Measurements from ENCODE around the gene NOBOX. TPM values are rescaled to one million over a fixed set of nuclear protein-coding genes. Genes with fewer than 3 reads are reported as not detected.
"Not testable (repeated sequence)": the region's sequence is repeated elsewhere in the genome, so short reads cannot be mapped to it uniquely, and the experiment has no call there.

Gene NOBOX
- not detected for polyA plus RNA-seq (2013, experiment 1 of 2; ENCODE audit: insufficient read length)
- not detected for polyA plus RNA-seq (2013, experiment 2 of 2; ENCODE audit: insufficient read length)

DNA sequence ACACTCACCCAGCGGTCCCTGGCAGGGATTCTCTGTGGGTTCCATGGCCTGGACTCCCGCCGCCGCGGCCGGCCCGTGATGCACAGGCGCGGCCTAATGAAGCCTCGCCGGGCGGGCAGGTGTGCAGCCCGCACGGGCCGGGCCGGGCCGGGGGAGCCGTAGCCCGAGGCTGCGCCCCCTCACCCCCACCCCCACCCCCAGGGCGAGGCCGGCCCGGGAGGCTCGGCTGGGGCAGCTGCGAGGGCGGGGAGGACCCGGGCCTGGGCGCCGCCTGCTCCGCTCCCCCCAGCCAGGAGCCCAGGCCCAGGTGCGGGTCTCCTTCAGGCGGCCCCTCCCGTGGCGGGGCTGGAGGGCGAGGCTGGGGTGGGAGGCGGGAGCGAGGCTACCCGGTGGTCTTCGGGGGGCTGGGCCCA lies at the start of gene NOBOX:
Gene NOBOX (minus strand): TSS at position 45 of the 413 bp plus-strand sequence.
- DNase-seq: no peak

GRCh38 chr7:144452064-144452463 lies 48.6 kb upstream of the NOBOX start:
- DNase-seq: no peak

DNA sequence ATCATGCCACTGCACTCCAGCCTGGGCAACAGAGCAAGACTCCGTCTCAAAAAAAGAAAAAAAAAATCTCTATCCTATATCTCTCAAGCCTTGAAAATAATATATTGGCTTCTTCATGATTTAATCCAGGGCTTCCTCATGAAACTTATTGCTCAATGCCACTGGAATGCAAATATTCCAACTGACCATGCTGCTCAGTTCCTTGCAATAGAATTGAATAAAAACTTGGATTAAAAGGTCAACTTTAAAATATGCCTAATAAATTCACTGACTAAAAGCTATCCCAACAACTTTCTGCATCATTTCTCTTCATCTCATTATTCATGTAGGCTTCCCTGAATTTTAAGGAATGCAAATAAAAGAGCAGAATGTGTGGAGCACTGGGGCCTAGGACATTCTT lies 42.1 kb upstream of the NOBOX start:
- DNase-seq: no peak

- no peak for DNase-seq
Measured at GRCh38 chr7:144439717-144440205, 36.3 kb upstream of the NOBOX start.

GRCh38 chr7:144438759-144439158 lies 35.3 kb upstream of the NOBOX start:
- no peak for DNase-seq

DNA sequence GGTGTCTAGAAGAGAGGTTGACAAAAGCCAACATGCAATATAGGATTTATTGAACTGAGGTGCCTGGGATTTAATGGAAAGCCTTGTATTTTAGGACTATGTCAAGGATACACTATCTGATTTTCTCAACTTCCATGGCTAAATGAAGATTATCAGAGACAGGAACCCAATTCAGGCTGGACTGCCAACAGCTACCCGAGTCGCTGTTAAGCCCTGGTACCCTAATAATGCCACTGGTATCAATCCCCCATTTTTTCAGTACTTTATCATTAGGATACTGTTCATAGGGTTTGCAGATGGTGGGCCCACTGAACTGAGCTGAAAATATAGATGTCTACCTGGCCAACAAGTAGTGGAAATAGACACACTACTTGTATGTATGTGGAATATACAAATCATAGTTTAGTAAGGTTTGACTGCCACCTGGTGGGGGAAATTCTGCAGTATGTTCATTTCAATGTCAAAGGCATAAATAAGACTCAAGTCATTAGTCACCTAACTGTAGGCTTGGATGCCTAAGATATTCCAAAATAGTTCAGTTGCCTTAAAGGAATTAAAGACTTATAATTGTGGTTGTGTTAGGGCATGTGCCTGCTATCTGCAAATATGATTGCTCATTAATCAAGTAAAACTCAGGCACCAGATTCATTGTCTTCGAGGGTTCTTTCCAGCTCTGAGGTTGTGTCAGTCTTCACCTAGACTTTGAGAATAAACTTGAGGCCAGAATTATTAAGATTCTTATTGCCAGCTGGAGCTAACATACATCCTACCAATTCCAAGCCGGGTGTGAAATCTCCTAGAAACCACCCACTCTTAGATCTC lies 34.1 kb upstream of the NOBOX start:
- peak; percentile 56 for DNase-seq

DNA sequence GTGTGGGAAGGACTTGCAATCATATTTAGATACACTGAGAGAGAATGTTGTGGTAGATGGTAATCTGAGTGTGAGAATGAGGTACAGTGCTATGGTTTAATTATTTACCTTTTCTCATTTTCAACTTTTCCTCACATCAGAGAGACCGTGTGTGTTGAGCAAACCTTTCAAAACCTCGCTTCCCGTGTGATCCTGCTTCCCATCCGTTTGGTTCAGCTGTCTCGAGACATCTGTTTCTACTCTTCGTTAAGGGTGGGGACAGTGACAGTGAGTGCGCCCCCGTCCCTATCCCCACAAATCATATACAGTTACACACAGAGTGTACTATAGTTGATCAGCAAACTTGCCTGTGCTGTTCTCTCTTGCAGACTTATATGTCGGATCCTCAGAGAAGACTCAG lies 33.0 kb upstream of the NOBOX start:
- DNase-seq: no peak

DNA sequence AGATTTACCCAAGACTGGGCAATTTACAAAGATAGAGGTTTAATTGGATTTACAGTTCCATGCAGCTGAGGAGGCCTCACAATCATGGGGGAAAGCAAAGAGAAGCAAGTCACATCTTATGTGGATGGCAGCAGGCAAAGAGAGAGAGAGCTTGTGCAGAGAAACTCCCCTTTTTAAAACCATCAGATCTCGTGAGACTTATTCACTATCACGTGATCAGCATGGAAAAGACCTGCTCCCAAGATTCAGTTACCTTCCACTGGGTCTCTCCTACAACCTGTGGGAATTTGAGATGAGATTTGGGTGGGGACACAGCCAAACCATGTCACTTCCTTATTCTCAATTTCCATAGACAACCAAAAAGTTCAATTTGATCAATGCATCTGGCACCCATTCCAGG lies 24.9 kb upstream of the NOBOX start:
- no peak for DNase-seq

- DNase-seq: not testable (repeated sequence)
Measured at GRCh38 chr7:144427539-144427938, 24.0 kb upstream of the NOBOX start.

DNA sequence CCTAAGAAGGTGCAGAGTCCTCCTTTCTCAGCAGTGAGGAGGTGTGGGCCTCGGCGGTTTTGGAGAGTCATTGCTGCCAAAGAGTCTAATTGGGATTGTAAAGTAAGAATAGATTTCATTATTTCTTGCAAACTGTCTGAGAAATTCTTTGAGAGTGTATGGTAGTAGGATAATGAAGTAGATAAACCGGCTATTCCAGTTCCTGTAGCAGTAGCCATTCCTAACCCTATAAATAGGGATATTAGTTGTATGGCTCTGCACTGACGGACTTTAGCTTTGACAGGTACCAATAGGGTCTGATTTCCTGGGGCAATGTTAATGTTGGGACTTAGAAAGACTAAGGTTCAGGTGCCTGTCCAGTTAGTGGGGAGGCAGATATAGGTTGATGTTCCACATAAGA lies 15.4 kb upstream of the NOBOX start:
- DNase-seq: not testable (repeated sequence)

DNA sequence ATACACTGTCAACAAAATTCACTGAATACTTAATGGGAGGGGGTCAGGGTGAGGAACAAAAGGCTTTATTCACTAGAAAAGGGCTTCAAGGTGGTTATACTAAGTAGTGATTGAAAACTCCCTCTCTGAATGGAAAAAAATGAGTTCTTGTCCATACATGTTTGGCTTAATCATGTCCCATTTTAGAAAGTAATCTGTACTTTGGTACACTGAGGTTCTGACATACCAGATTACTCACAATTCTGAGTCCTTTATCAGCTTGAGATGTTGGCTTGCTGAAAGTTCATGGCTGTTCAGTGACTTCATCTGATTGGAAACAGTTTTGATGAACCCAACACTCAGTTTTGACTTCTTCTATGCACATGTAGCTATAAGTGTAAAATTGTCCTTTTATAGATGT lies 12.8 kb upstream of the NOBOX start:
- DNase-seq: no peak

DNA sequence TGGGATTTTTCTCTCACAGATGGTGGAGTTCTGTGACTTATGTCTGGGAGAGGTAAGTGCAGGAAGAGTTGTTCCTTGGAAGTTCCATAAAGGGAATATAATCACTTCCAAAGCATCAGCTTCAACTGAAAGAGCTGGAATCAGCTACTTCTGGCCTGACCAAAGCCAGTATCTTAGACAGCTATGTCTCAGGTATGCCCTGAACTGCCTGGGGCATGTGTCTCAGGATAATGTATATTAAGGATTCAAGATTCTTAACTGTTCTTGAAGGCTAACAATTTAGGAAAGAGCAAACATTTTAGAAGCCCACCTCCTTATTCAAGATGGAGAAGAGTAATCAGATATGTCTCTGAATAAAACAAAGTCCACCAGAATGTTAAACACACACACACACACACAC lies 12.4 kb upstream of the NOBOX start:
- DNase-seq: no peak

DNA sequence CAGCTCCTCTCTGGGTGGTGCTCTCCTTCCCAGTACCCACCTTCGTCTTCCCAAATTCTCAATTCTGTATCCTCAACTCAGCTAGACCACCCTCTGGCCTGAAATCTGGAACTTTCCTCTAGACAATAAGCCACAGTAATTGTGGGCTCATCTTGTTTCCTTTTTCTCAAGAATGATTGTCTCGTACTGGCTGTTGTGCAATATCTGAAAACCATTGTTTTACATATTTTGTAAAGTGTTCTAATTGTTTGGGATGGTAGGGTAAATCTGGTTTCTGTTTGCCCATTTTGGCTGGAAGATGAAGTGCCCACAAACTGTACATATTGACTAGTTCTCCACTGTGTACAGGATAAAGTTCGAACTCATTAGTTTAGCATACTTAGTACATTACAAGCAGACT lies 11.3 kb upstream of the NOBOX start:
- no peak for DNase-seq

DNA sequence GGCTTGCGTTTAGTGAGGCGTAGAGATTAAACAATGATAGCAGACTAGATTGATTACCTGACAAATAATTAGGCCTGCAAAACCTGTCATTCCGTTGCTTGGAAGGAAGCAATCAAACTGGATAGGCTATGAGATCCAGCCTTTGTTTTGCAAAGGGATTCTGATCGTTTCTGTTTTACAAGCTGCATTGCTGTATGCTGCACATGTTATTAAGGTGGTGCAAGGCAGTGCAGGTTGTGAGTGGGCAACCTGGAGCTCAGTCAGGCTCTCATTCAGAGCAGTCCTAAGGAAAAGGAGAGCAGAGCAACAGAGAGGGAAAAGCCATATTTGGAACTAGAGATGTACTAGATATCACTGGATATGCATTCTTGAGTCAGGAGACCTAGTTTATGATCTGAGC lies 6.9 kb upstream of the NOBOX start:
- DNase-seq: no peak

DNA sequence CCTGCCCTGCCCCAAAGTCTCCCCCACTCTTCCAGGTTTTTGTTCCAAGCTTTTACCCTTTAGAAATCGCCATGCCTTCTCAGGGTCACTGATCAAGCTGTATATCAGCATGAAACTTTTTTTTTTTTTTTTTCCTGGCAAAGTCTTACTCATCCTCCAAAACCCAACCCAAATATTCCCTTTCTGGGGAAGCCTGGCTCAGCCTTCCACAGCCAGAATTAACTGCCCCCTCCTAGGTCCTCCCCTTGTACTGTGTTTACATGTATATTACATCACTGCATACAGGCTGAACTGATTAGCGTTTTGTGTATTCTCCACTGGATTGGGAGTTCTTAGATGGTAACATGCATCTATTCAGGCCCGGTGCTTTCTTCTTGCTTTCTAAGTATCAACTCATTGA lies 4.6 kb upstream of the NOBOX start:
- no peak for DNase-seq

DNA sequence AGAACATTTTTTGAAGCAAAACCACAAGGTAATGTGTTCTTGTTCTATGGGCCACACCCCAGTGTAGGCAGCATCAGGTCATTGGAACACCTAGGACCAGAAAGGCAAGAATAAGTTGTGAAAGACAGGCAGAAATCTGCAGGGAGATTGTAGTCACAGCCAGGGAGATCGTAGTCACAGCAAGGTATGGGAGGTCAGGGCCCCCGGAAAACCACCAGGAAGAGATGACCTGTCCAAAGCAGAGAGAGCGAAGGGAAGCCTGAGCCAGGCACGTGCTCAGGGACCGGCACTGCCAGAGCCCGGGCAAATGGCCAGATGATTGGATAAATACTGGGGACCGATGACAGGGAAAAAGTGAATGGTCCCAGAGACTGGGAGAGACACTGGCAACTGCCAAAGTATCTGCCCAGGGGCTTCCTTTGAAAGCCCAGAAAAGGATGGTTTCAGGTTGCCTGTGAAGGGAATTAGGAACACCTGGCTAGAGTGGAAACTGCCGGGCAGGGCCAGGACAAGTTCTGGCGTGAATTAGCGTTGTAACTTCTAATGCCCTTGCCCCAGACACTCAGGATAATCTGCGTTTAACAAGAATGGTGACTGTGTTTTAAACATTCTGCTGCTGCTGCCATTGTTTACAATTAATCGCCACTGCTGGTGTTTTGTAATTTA lies 3.9 kb upstream of the NOBOX start:
- DNase-seq: no peak

DNA sequence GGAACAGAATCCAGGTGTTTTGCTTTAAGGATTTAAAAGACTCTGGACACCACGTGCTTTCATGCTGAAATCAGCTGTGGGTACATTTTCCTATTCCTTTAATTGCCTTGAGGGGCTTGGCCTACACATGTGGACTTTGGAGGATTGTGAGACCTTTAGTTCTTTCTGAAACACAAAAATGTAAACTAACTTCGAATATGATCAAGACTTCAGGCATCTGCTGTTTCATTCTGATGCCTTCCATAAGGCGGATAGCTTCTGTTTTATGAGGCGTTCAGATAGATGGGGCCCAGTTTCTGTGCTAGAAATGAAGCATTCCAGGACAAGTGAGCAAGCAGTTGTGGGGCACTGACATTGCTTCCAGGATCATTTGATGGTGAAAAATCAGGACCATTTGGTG lies 1.5 kb upstream of the NOBOX start:
- no peak for DNase-seq

DNA sequence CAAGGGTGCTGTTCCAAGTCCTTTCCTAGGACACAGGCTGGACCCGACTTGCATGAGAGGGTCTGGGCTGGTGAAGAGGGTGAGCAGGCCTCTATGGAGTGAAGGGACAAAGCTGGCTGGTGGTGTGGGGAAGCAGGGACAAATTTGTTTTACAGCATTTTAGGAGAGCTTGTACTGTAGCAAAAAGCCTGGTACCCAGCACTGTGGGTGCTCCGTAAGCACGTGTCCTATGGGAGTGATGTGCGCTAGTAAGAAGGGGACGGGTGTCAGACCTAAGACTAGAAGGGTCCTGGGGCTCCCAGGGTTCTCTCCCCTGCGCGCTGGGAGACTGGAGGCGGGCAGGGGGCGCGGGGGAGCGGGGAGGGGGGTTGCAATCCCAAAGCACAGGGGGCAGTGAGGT lies 391 bp downstream of the NOBOX start:
- no peak for DNase-seq

DNA sequence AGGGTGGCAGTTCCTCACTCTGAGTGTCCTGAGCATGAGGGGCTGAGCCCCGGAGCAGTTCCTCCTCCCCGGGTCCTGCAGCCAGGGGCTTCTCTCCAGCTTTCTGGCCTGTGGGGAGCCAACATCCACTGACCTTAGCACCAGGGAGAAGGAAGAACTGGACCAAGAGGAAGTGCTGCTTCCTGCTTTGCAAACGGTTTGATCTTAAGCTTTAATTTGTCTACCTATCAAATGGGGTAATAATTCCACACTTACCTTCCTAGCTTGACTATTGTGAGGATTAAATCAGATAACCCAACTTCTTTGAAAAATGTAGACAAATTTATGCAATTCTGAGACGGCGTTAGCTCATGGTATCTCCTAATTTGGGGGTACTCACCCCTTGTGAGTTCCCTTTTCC lies 2.0 kb downstream of the NOBOX start:
- DNase-seq: no peak

DNA sequence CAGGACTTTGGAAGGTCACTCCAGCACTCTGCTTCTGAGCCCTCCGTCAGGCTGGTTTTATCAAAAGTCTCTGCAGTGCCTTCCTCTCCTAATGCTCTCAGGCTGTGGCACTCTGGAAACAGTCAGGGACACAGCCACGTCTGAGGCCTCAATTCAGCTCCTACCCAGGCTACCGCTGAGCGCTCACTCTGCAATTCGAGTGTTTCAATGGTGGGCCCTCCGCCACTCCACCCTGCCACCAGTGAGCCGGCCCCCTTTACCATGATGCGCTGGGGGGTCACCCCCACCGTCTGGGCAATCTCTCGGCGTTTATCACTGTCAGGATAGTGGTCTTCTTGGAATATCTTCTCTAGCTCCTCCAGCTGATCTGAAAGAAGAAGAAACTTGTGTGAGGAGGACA lies 3.5 kb downstream of the NOBOX start:
- no peak for DNase-seq

- DNase-seq: no peak
Measured at GRCh38 chr7:144398911-144399310, 4.6 kb downstream of the NOBOX start.

DNA sequence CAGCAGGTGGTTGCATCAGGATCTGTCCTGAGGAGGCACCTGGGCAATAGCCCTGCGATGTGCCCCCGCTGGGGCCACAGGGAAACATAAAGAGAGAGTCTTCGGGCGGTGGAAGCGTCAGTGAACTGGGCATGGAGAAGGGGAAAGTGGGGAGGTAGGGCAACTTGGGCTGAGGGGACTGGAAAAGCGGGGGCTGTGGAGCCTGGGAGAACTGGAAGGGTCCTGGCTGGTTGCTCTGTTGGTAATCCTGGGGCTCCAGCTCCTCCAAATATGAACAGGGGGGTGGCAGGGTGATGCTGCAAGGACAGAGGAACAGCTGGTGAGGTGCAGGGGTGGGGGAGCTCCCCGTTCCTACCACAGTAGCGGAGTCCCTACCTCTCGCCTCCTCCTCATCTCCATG lies 5.2 kb downstream of the NOBOX start:
- no peak for DNase-seq

DNA sequence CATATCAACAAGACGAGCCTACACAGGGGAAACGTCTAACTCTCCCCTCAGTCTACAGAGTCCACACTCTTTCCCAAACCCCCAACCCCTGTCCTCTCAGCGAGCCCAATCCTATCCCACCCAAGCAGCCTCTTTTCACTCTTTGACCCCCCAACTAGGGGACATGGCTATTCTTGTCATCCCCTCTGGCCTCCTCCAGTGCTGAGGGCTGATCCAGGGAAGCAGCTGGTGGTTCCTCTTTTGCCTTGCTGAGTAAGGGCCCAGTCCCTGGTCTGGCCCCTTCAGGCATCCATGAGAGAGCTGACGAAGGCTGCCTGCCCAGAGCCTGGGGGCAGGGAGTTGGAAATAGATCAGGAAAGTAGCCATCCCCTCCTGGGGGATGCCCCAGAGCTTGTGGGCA lies 6.4 kb downstream of the NOBOX start:
- no peak for DNase-seq

GRCh38 chr7:144391823-144392255 lies 11.7 kb downstream of the NOBOX start:
- peak; percentile 54 for DNase-seq
